DND-41 (cell line): ENCODE results near the gene MBD4.

Source experiments
- ATAC-seq: fragments of 200-7000 bp; cut with Tn5 transposase; 3 replicates; pipeline ENCODE4 v1.9.1; 2021; ENCODE audit warnings: low read depth; ENCODE audit not compliant: insufficient read depth
- DNase-seq: peaks from one replicate; pipeline ENCODE4 v3.0.0-alpha.2; 2020
- H2AFZ ChIP-seq: 2 replicates; pipeline ENCODE4 v1.6.0; 2012; ENCODE audit warnings: low read depth, low read length
- H3K27ac ChIP-seq: 2 replicates; pipeline ENCODE4 v1.5.1; 2012; ENCODE audit warnings: low read length, inconsistent platforms
- H3K27me3 ChIP-seq: fragments of 200-600 bp; sonication (generic); 2 replicates; pipeline ENCODE4 v1.6.0; 2012; ENCODE audit warnings: low read length, mild to moderate bottlenecking, inconsistent platforms; ENCODE audit not compliant: insufficient read depth, poor library complexity
- H3K36me3 ChIP-seq: 2 replicates; pipeline ENCODE4 v1.5.1; 2012; ENCODE audit warnings: low read length, inconsistent platforms; ENCODE audit not compliant: insufficient read depth
- H3K4me1 ChIP-seq: 2 replicates; pipeline ENCODE4 v1.5.1; 2012; ENCODE audit warnings: mild to moderate bottlenecking, low read length; ENCODE audit not compliant: insufficient read depth
- H3K4me2 ChIP-seq: 2 replicates; pipeline ENCODE4 v1.6.0; 2012; ENCODE audit warnings: mild to moderate bottlenecking, moderate library complexity, low read length, inconsistent platforms; ENCODE audit not compliant: insufficient read depth
- H3K4me3 ChIP-seq, 2 experiments: fragments of 200-600 bp in 1 of 2; shearing (Covaris generic) in 1 of 2; 2 replicates each; pipeline ENCODE4 v1.5.1; 2012 to 2016; ENCODE audit warnings: inconsistent platforms in 2 of 2, low read length in 2 of 2, mild to moderate bottlenecking in 2 of 2, low read depth in 1 of 2, moderate library complexity in 1 of 2
- H3K79me2 ChIP-seq: 2 replicates; pipeline ENCODE4 v1.6.0; 2012; ENCODE audit warnings: low read length, inconsistent platforms; ENCODE audit not compliant: insufficient read depth
- H3K9ac ChIP-seq: 2 replicates; pipeline ENCODE4 v1.6.0; 2012; ENCODE audit warnings: low read depth, mild to moderate bottlenecking, inconsistent platforms, low read length, moderate library complexity
- H3K9me3 ChIP-seq: 2 replicates; pipeline ENCODE4 v1.5.1; 2012; ENCODE audit warnings: low read length, moderate library complexity, mild to moderate bottlenecking, inconsistent platforms; ENCODE audit not compliant: insufficient read depth, severe bottlenecking
- H4K20me1 ChIP-seq: 2 replicates; pipeline ENCODE4 v1.6.0; 2012; ENCODE audit warnings: low read length; ENCODE audit not compliant: insufficient read depth
- CTCF ChIP-seq: IDR thresholded peaks from 2 replicates; pipeline ENCODE4 v1.5.1; 2012; ENCODE audit warnings: borderline replicate concordance, low read length, moderate library complexity, mild to moderate bottlenecking; ENCODE audit not compliant: poor library complexity, severe bottlenecking; ENCODE audit errors: extremely low read depth
- EZH2 ChIP-seq: IDR thresholded peaks from 3 replicates; pipeline ENCODE4 v1.6.1; 2012; ENCODE audit warnings: borderline replicate concordance, low read depth, mild to moderate bottlenecking, moderate library complexity, low read length, inconsistent platforms; ENCODE audit not compliant: severe bottlenecking

MBD4 gene

GRCh38 chr3:129462361-129462968 is 22.7 kb upstream of the MBD4 start:
- Histone ChIP-seq H3K4me1 (no peaks in the 10 kb centered on the region), H3K79me2 (no peaks in the 10 kb centered on the region), H3K9ac (no peak overlapping the region), H3K36me3 (peaks cover 30% of the 10 kb centered on the region; the same call in 1 of the 2 replicates), H3K9me3 (no peaks in the 10 kb centered on the region), H4K20me1 (no peaks in the 10 kb centered on the region), H2AFZ (no peak overlapping the region), H3K27me3 (no peaks in the 10 kb centered on the region), H3K4me2 (no peak overlapping the region), H3K4me3 (no peak overlapping the region), H3K27ac (no peak overlapping the region)
- ATAC-seq (no peak), DNase-seq (no peak)
- TF ChIP-seq CTCF: no peak
- TF ChIP-seq EZH2: no peak

- H2AFZ ChIP-seq: no peak overlapping the region
- no peak for DNase-seq
- H3K27me3 ChIP-seq: no peaks in the 10 kb centered on the region
- H3K36me3 ChIP-seq: peaks cover 29% of the 10 kb centered on the region; the same call in 1 of the 2 replicates
- TF ChIP-seq EZH2: no peak
- no peak for TF ChIP-seq CTCF
- H3K79me2 ChIP-seq: no peaks in the 10 kb centered on the region
- no peaks in the 10 kb centered on the region for H3K4me1 ChIP-seq
- no peak overlapping the region for H3K9ac ChIP-seq
- H3K4me2 ChIP-seq: no peak overlapping the region
- no peak overlapping the region for H3K4me3 ChIP-seq
- no peak overlapping the region for H3K27ac ChIP-seq
- ATAC-seq: no peak
- no peaks in the 10 kb centered on the region for H4K20me1 ChIP-seq
- H3K9me3 ChIP-seq: no peaks in the 10 kb centered on the region
These were observed 21.9 kb upstream of the MBD4 start for GRCh38 chr3:129461461-129462146.

GRCh38 chr3:129461022-129461421 is 21.3 kb upstream of the MBD4 start:
- no peaks in the 10 kb centered on the region for H3K9me3 ChIP-seq
- peaks cover 32% of the 10 kb centered on the region; the same call in 1 of the 2 replicates for H3K36me3 ChIP-seq
- H4K20me1 ChIP-seq: no peaks in the 10 kb centered on the region
- TF ChIP-seq EZH2: no peak
- no peak for TF ChIP-seq CTCF
- no peaks in the 10 kb centered on the region for H3K79me2 ChIP-seq
- no peak overlapping the region for H3K4me2 ChIP-seq
- H2AFZ ChIP-seq: no peak overlapping the region
- H3K27ac ChIP-seq: no peak overlapping the region
- no peak for ATAC-seq
- H3K9ac ChIP-seq: no peak overlapping the region
- H3K4me3 ChIP-seq: no peak overlapping the region
- H3K27me3 ChIP-seq: no peaks in the 10 kb centered on the region
- DNase-seq: no peak
- H3K4me1 ChIP-seq: no peaks in the 10 kb centered on the region
